ENCODE results near the gene NUB1.

Gene NUB1

GRCh38 chr7:151379193-151379520, 37.5 kb downstream of the NUB1 start:
- DNase-seq: no peak

DNA sequence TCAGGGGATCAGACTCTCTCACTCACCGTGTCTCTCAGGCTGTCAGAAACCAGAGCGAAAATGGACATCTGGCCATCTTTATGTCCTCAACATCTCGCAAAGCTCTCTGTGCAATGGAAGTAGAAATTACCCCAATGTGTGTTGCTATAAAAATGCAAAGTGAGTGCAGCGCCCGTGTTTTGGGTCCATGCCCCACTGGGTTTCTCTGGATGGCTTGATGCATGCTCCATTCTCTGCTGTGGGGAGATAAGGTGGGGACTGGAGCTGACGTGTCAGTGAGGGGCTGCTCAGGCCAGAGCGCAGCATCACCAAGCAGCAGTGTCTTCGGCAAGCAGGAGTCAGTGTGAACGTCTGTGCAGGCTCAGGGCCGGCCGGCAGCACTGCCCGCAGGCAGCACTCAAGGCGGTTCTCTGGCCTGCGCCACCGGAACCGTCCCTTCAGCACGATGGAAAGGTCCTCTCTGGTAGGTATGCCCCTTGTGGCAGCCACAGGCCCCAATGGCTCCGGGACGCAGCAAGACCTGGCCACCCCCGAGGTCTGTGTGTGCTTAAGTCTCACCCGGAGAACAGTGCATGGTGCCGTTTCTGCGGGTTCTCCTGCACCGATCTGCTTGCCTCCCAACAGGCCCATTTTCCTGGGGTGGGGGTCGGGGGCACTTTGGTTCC, 38.1 kb downstream of the NUB1 start:
- DNase-seq: no peak

DNA sequence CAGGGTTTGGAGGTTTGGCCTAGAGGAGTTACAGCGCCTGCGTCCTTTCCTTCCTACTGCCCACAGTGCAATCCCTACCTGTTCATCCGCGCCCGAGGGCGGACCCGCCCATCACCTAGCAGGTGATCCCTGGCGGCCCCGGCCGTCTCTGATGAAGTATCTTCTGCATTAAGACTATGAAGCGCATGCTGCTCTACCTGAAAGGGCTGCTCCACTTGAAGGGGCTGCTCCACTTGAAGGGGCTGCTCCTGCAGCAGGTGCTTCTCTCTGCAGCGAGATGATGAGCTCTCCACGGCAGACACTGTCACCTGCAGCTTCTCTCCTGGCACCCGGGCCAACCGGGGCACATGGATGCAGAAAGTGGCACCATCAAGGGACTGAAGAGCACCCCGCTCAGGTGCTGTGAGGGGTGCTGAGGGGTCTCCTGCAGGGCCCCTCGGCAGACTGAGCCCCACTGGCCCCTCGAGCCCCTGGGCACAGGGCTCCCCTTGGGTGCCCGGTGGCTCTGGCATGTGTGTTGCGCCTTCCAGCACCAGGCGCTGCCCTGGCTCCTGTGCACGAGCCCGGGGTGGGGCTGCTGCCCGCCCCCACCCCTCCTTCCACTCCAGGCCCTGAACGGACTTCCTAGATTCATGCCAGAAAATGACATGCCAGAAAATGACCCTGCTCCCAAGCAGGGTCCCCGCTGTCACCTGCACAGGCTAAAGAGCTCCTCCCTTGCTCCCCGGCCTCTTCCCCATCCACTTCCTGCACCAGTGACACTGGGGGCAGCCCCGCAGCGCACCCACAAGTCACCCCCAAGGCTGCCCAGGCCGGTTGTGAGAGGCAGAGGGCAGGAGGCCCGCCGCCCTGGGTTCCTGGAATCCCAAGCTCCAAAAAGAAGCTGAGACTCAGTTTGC, 38.8 kb downstream of the NUB1 start:
- DNase-seq: no peak

- no peak for DNase-seq
These were observed 39.4 kb downstream of the NUB1 start for GRCh38 chr7:151381098-151381347.

- peak; percentile 15 to 71 (median 48) for DNase-seq
These were observed 39.9 kb downstream of the NUB1 start for GRCh38 chr7:151381348-151382078.

DNA sequence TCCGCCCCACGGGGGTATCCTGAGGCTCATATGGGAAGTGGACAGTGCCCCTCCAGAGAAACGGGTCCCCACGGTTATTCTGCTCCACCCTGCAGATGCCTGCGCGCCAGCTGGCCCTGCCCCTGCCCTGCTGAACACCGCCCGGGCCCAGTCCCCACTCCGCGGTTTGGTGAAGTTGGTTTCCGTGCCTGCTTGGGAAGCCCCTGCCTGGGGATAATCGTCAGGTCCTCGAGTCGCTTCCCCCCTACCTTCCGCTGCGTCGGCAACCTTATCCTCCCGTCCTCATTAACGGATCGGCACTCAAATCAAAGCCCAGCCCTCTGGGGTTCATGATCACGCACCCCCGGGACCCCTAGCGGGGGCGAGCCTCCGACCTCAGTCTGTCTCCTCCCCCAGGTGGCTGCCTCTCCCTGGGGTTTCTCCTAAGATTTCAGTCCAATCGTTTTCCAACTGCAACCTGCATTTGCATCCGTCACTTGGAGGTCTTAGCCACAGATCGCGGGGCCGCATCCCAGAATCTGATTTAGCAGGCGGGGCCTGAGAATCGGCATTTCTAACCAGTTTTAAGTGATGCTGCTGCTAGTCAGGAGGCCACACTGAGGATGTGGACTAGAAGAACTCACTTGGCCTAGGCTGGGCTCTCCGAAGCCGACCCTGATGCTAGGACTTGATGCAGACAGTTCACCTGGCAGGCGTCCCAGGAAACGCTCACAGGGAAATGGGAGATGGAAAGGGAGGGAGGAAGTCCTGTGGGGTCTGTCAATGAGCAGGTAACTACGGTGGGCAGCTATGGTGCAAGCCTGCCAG, 40.7 kb downstream of the NUB1 start:
- DNase-seq: peak in 3 of 5 experiments; percentile 19 to 68 (median 57)

GRCh38 chr7:151383638-151384351, 42.2 kb downstream of the NUB1 start:
- no peak for DNase-seq

GRCh38 chr7:151384352-151384697, 42.7 kb downstream of the NUB1 start:
- DNase-seq: no peak

- no peak for DNase-seq
These were observed 43.4 kb downstream of the NUB1 start for GRCh38 chr7:151384776-151385625.

DNA sequence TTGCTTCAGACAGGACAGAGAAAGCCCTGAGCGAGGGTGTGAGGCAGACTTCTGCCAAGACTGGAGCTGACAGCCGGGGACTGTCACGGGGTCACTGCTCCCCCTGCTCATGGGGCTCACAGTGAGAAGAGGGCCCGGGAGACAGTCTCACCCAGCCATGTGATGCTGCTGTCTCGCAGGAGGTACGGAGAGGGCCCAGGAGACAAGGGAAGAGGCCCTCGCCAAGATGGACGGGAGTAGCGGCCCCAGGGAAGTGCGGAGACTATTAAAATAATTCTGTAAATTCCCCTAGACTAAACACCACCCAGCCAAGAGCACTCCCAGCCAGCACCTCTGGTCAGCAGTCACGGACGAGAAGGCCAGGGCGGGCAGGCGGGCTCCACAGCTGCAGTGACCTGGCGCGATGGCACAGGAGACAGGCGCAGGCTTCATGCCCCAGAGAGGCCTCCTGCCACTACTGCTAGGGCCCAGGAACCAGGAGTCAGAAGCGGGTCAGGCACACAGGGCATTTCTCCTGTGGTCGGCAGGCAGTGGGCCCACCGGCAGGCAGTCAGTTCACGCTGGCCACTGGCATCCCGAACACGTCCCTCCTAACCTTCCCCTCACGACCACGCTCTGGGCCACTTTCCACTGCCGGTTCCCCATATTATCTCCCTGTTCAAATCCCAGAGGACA, 44.2 kb downstream of the NUB1 start:
- DNase-seq: no peak

- no peak for DNase-seq
These were observed 44.9 kb downstream of the NUB1 start for GRCh38 chr7:151386301-151387160.

DNA sequence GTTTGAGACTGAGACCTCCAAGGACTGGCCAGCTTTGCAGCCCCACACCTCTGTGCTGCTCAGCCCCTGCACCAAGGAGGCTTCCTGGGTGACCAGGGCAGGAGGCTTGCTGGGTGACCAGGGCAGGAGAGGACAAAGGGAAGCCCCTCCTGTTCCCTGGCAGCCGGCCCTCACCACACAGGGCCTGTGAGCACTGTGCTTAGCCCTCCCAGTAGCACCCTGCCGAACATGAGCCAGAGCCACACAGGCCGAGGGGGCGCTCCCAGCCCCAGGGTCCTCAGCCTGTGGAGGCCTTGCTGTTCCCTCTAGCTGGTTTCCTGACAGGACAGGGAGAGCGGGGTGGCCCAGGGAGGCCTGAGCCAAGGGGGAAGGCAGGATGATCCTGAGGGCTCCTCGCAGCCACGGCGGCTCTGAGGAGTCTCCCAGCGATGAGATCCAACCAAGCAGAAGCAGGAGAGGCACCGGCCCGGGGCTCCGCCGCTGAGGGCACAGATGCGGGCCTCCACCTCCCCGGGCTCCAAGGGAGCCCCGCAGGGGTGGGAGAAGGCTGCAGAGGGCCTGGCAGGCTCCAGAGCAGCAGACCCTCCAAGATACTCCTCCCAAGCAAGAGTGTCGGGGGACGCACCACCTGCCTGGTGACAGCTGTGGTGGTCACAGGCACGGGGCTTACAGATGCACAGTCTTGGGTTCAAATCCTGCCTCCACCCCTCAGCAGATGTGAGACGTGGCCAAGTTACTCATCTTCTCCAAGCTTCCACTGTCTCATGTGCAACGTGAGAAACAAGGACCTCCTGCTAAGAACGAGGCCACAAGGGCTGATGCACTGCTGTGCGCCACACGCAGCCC, 45.8 kb downstream of the NUB1 start:
- DNase-seq: no peak

- DNase-seq: no peak
These were observed 46.3 kb downstream of the NUB1 start for GRCh38 chr7:151388007-151388297.

GRCh38 chr7:151388430-151388829, 46.8 kb downstream of the NUB1 start:
- no peak for DNase-seq

GRCh38 chr7:151389096-151389767, 47.6 kb downstream of the NUB1 start:
- DNase-seq: no peak

- DNase-seq: no peak
These were observed 48.4 kb downstream of the NUB1 start for GRCh38 chr7:151389768-151390597.

DNA sequence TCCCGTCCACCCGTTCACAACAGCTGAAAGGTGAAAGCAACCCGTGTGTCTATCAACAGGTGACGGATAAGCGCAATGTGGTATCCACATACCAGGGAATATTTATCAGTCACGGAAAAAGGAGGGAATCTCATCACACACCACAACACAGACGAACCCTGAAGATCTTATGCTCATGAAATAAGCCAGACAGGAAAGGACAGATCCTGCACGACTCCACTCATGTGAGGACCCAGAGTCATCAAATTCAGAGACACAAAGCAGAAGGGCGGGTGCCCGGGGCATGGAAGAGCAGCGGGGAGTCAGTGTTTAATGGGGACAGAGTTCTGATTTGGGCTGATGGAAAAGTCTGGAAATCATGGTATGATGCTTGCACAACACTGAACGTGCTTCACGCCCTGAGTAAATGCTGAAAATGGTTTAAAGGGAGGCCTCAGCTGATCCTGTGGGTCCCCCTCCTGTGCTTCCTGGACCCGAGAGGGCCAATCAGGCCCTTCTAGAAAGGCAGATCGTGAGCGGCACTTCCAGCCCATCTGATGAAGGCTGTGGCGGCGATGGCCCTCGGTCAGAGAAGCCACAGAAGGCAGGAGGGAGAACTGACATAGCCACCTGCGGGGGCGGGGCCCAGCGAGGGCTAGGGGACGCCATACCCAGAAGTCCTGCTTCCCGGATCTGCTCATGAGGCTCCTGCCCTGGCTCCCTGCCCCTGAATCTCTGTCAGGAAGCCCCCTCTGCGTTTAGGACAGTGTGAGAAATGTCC, 49.2 kb downstream of the NUB1 start:
- DNase-seq: no peak

Measured in T-helper 2 cell (primary cell).